OCI-LY1 (cell line): ENCODE results near the gene MAB21L4.

Source experiments
- H2AFZ ChIP-seq: fragments of 200-600 bp; sonication (generic), shearing (Covaris generic); 2 replicates; pipeline ENCODE4 v1.6.0; 2014; ENCODE audit warnings: antibody characterized with exemption, mild to moderate bottlenecking, low read length
- H3F3A ChIP-seq: fragments of 200-600 bp; sonication (generic), shearing (Covaris generic); 2 replicates; pipeline ENCODE4 v1.6.0; 2014; ENCODE audit warnings: mild to moderate bottlenecking, antibody characterized with exemption, low read length, moderate library complexity; ENCODE audit not compliant: insufficient read depth
- H3K27ac ChIP-seq: fragments of 200-600 bp; sonication (generic); 2 replicates; pipeline ENCODE4 v1.5.1; 2014; ENCODE audit warnings: low read length, mixed run types, mild to moderate bottlenecking, low read depth; ENCODE audit not compliant: poor library complexity, severe bottlenecking
- H3K27me3 ChIP-seq: fragments of 200-600 bp; sonication (generic); 2 replicates; pipeline ENCODE4 v1.6.0; 2014; ENCODE audit warnings: antibody characterized with exemption, mild to moderate bottlenecking, low read length, moderate library complexity; ENCODE audit not compliant: insufficient read depth
- H3K36me3 ChIP-seq: fragments of 200-600 bp; sonication (generic); 2 replicates; pipeline ENCODE4 v1.6.1; 2014; ENCODE audit warnings: mild to moderate bottlenecking, antibody characterized with exemption, low read length, moderate library complexity, mixed read lengths; ENCODE audit not compliant: insufficient read depth
- H3K4me1 ChIP-seq: fragments of 200-600 bp; sonication (generic); 2 replicates; pipeline ENCODE4 v1.5.1; 2014; ENCODE audit warnings: mild to moderate bottlenecking, low read length, moderate library complexity; ENCODE audit not compliant: insufficient read depth, severe bottlenecking
- H3K4me2 ChIP-seq: fragments of 200-600 bp; sonication (generic), shearing (Covaris generic); 2 replicates; pipeline ENCODE4 v1.6.1; 2014; ENCODE audit warnings: low read length
- H3K4me3 ChIP-seq: fragments of 200-600 bp; sonication (generic); 2 replicates; pipeline ENCODE4 v1.5.1; 2014; ENCODE audit warnings: low read length, low read depth, mild to moderate bottlenecking, mixed read lengths; ENCODE audit not compliant: poor library complexity, severe bottlenecking
- H3K79me2 ChIP-seq: fragments of 200-600 bp; shearing (Covaris generic); 2 replicates; pipeline ENCODE4 v1.6.1; 2016; ENCODE audit warnings: mixed run types, low read length, mixed read lengths; ENCODE audit not compliant: insufficient read depth
- H3K9ac ChIP-seq: fragments of 200-600 bp; sonication (generic), shearing (Covaris generic); 2 replicates; pipeline ENCODE4 v1.6.1; 2014; ENCODE audit warnings: mild to moderate bottlenecking, low read length, mixed read lengths
- H3K9me2 ChIP-seq: fragments of 200-600 bp; sonication (generic), shearing (Covaris generic); 2 replicates; pipeline ENCODE4 v1.6.1; 2014; ENCODE audit warnings: low read depth, mild to moderate bottlenecking, low read length, mixed read lengths
- H3K9me3 ChIP-seq: fragments of 200-600 bp; shearing (Covaris generic); 2 replicates; pipeline ENCODE4 v1.6.1; 2014; ENCODE audit warnings: low read length, mixed read lengths
- H4K20me1 ChIP-seq: fragments of 200-600 bp; sonication (generic), shearing (Covaris generic); 2 replicates; pipeline ENCODE4 v1.6.0; 2016; ENCODE audit warnings: mild to moderate bottlenecking, low read length; ENCODE audit not compliant: insufficient read depth
- CTCF ChIP-seq: fragments of 200-600 bp; sonication (generic), shearing (Covaris generic); IDR thresholded peaks from 2 replicates; pipeline ENCODE4 v1.5.1; 2017; ENCODE audit warnings: mild to moderate bottlenecking, antibody characterized with exemption, low read length, moderate library complexity, mixed read lengths
- EZH2 ChIP-seq: fragments of 200-600 bp; sonication (generic), shearing (Covaris generic); IDR thresholded peaks from 2 replicates; pipeline ENCODE4 v1.8.0; 2017; ENCODE audit warnings: borderline replicate concordance, mixed run types, mild to moderate bottlenecking, antibody characterized with exemption, low read length, moderate library complexity, mixed read lengths

Gene MAB21L4

GRCh38 chr2:240934701-240935102, 38.7 kb upstream of the MAB21L4 start:
- Histone ChIP-seq H3K27me3 (no peaks in the 10 kb centered on the region), H3K36me3 (no peaks in the 10 kb centered on the region), H3K4me1 (no peaks in the 10 kb centered on the region), H3K4me3 (no peak overlapping the region), H3F3A (no peaks in the 10 kb centered on the region), H2AFZ (no peak overlapping the region), H3K9ac (no peak overlapping the region), H3K27ac (no peak overlapping the region), H3K9me3 (no peaks in the 10 kb centered on the region), H3K9me2 (no peaks in the 10 kb centered on the region), H3K4me2 (no peak overlapping the region), H4K20me1 (no peaks in the 10 kb centered on the region), H3K79me2 (no peaks in the 10 kb centered on the region)
- TF ChIP-seq EZH2 (no peak), CTCF (no peak)

GRCh38 chr2:240933966-240934700, 38.2 kb upstream of the MAB21L4 start:
- Histone ChIP-seq H3K27ac (no peak overlapping the region), H3K27me3 (no peaks in the 10 kb centered on the region), H3K9ac (no peak overlapping the region), H3K79me2 (no peaks in the 10 kb centered on the region), H3K4me1 (no peaks in the 10 kb centered on the region), H3F3A (no peaks in the 10 kb centered on the region), H3K4me3 (no peak overlapping the region), H3K36me3 (no peaks in the 10 kb centered on the region), H3K4me2 (no peak overlapping the region), H2AFZ (no peak overlapping the region), H3K9me3 (no peaks in the 10 kb centered on the region), H3K9me2 (no peaks in the 10 kb centered on the region), H4K20me1 (no peaks in the 10 kb centered on the region)
- TF ChIP-seq CTCF (no peak), EZH2 (no peak)

GRCh38 chr2:240933048-240933965, 37.4 kb upstream of the MAB21L4 start:
- Histone ChIP-seq H4K20me1 (no peaks in the 10 kb centered on the region), H3K4me1 (no peaks in the 10 kb centered on the region), H2AFZ (no peak overlapping the region), H3F3A (no peaks in the 10 kb centered on the region), H3K9me2 (no peaks in the 10 kb centered on the region), H3K4me2 (no peak overlapping the region), H3K9ac (no peak overlapping the region), H3K4me3 (no peak overlapping the region), H3K27ac (no peak overlapping the region), H3K27me3 (no peaks in the 10 kb centered on the region), H3K36me3 (no peaks in the 10 kb centered on the region), H3K79me2 (no peaks in the 10 kb centered on the region), H3K9me3 (no peaks in the 10 kb centered on the region)
- TF ChIP-seq CTCF (no peak), EZH2 (no peak)
